Measurements from ENCODE around the gene SYF2. TPM values are rescaled to one million over a fixed set of nuclear protein-coding genes. Genes with fewer than 3 reads are reported as not detected.
"Not testable (repeated sequence)": the region's sequence is repeated elsewhere in the genome, so short reads cannot be mapped to it uniquely, and the experiment has no call there.

Gene SYF2
- total and polyA plus RNA-seq, 2 donors (not counting 1 experiment from before 2014, with no cell fraction given), result 41.6 to 42.4 TPM

GRCh38 chr1:25238046-25238445 lies 5.7 kb upstream of the SYF2 start:
- no peaks in the 10 kb centered on the region for H3K27me3 ChIP-seq (ENCODE audit: control insufficient read depth, insufficient read depth, low read length)
- no peak for DNase-seq (ENCODE audit: low read depth in 2 of 2)
- H3K4me2 ChIP-seq (ENCODE audit: extremely low read depth, insufficient read depth, low read length), result no peak overlapping the region
- H3K36me3 ChIP-seq (ENCODE audit: control insufficient read depth, insufficient read depth, low read length), result peaks cover 4% of the 10 kb centered on the region
- no peaks in the 10 kb centered on the region for H4K20me1 ChIP-seq (ENCODE audit: control insufficient read depth, extremely low read depth, insufficient read depth, low read length)
- H2AFZ ChIP-seq (ENCODE audit: low read length), result no peak overlapping the region
- peaks cover 11% of the 10 kb centered on the region for H3K79me2 ChIP-seq (ENCODE audit: control insufficient read depth, insufficient read depth, low read length)
- H3K4me1 ChIP-seq (ENCODE audit: control insufficient read depth, extremely low read depth, insufficient read depth, low read length), result peaks cover 13% of the 10 kb centered on the region
- no peak for TF ChIP-seq EZH2 (IDR thresholded peaks at IDR 0.05; ENCODE audit: low read length, missing control alignments)
- no peak for TF ChIP-seq CTCF (conservative IDR thresholded peaks at IDR 0.05 in 1 of 2, IDR thresholded peaks at IDR 0.05 in 1 of 2; ENCODE audit: low read depth in 1 of 2, low read length in 2 of 2)
- H3K27ac ChIP-seq (ENCODE audit: insufficient read depth, low read length), result no peak overlapping the region
- no peaks in the 10 kb centered on the region for H3K9me3 ChIP-seq (ENCODE audit: control insufficient read depth, insufficient read depth, low read depth, low read length)
- H3K4me3 ChIP-seq (replicated peaks in 1 of 4; ENCODE audit: control extremely low read depth in 1 of 4, insufficient read depth in 1 of 4, low read depth in 3 of 4, low read length in 4 of 4), result no peak overlapping the region
- H3K9ac ChIP-seq (ENCODE audit: insufficient read depth, low read length), result no peak overlapping the region

GRCh38 chr1:25236261-25236660 lies 4.0 kb upstream of the SYF2 start:
- H3K27me3 ChIP-seq (ENCODE audit: control insufficient read depth, insufficient read depth, low read length); DNase-seq (ENCODE audit: low read depth in 2 of 2); H3K36me3 ChIP-seq (ENCODE audit: control insufficient read depth, insufficient read depth, low read length); H3K9ac ChIP-seq (ENCODE audit: insufficient read depth, low read length); H4K20me1 ChIP-seq (ENCODE audit: control insufficient read depth, extremely low read depth, insufficient read depth, low read length); H3K4me3 ChIP-seq (replicated peaks in 1 of 4; ENCODE audit: control extremely low read depth in 1 of 4, insufficient read depth in 1 of 4, low read depth in 3 of 4, low read length in 4 of 4); H2AFZ ChIP-seq (ENCODE audit: low read length); H3K4me2 ChIP-seq (ENCODE audit: extremely low read depth, insufficient read depth, low read length); H3K9me3 ChIP-seq (ENCODE audit: control insufficient read depth, insufficient read depth, low read depth, low read length); H3K27ac ChIP-seq (ENCODE audit: insufficient read depth, low read length): not testable (repeated sequence)
- Histone ChIP-seq H3K79me2 (ENCODE audit: control insufficient read depth, insufficient read depth, low read length) (peaks cover 22% of the 10 kb centered on the region), H3K4me1 (ENCODE audit: control insufficient read depth, extremely low read depth, insufficient read depth, low read length) (peaks cover 15% of the 10 kb centered on the region)

GRCh38 chr1:25235411-25235810 lies 3.1 kb upstream of the SYF2 start:
- not testable (repeated sequence) for H2AFZ ChIP-seq (ENCODE audit: low read length); H3K9me3 ChIP-seq (ENCODE audit: control insufficient read depth, insufficient read depth, low read depth, low read length); H3K9ac ChIP-seq (ENCODE audit: insufficient read depth, low read length); H4K20me1 ChIP-seq (ENCODE audit: control insufficient read depth, extremely low read depth, insufficient read depth, low read length); H3K4me2 ChIP-seq (ENCODE audit: extremely low read depth, insufficient read depth, low read length); H3K4me3 ChIP-seq (replicated peaks in 1 of 4; ENCODE audit: control extremely low read depth in 1 of 4, insufficient read depth in 1 of 4, low read depth in 3 of 4, low read length in 4 of 4); H3K36me3 ChIP-seq (ENCODE audit: control insufficient read depth, insufficient read depth, low read length); H3K27me3 ChIP-seq (ENCODE audit: control insufficient read depth, insufficient read depth, low read length); H3K27ac ChIP-seq (ENCODE audit: insufficient read depth, low read length); DNase-seq (ENCODE audit: low read depth in 2 of 2)
- Histone ChIP-seq H3K4me1 (ENCODE audit: control insufficient read depth, extremely low read depth, insufficient read depth, low read length) (peaks cover 16% of the 10 kb centered on the region), H3K79me2 (ENCODE audit: control insufficient read depth, insufficient read depth, low read length) (peaks cover 27% of the 10 kb centered on the region)

- Histone ChIP-seq H3K36me3 (ENCODE audit: control insufficient read depth, insufficient read depth, low read length) (peaks cover 2% of the 10 kb centered on the region), H4K20me1 (ENCODE audit: control insufficient read depth, extremely low read depth, insufficient read depth, low read length) (no peaks in the 10 kb centered on the region), H3K9me3 (ENCODE audit: control insufficient read depth, insufficient read depth, low read depth, low read length) (no peaks in the 10 kb centered on the region), H3K27me3 (ENCODE audit: control insufficient read depth, insufficient read depth, low read length) (no peaks in the 10 kb centered on the region), H3K4me1 (ENCODE audit: control insufficient read depth, extremely low read depth, insufficient read depth, low read length) (peaks cover 9% of the 10 kb centered on the region), H3K9ac (ENCODE audit: insufficient read depth, low read length) (peak overlapping the region; percentile 74), H3K4me2 (ENCODE audit: extremely low read depth, insufficient read depth, low read length) (peak overlapping the region; percentile 90), H3K4me3 (replicated peaks in 1 of 4; ENCODE audit: control extremely low read depth in 1 of 4, insufficient read depth in 1 of 4, low read depth in 3 of 4, low read length in 4 of 4) (peak overlapping the region; percentile 60 to 99 (median 84)), H3K27ac (ENCODE audit: insufficient read depth, low read length) (peak overlapping the region; percentile 98), H2AFZ (ENCODE audit: low read length) (peak overlapping the region; percentile 35), H3K79me2 (ENCODE audit: control insufficient read depth, insufficient read depth, low read length) (peaks cover 27% of the 10 kb centered on the region)
- DNase-seq (ENCODE audit: low read depth in 2 of 2), result peak; percentile 82 to 89
- TF ChIP-seq CTCF (conservative IDR thresholded peaks at IDR 0.05 in 1 of 2, IDR thresholded peaks at IDR 0.05 in 1 of 2; ENCODE audit: low read depth in 1 of 2, low read length in 2 of 2), result no peak
- TF ChIP-seq EZH2 (IDR thresholded peaks at IDR 0.05; ENCODE audit: low read length, missing control alignments), result no peak
Observed at GRCh38 chr1:25232866-25233784, 823 bp upstream of the SYF2 start.
